IPS-18c (cell line): Measurements from ENCODE around the gene MACROD1.

Source experiments
- H3K4me3 ChIP-seq: 2 replicates; pipeline ENCODE4 v1.7.0; 2013; ENCODE audit warnings: low read depth, mild to moderate bottlenecking, low read length, moderate library complexity; ENCODE audit not compliant: insufficient read depth
- H3K9me3 ChIP-seq: one replicate; pipeline ENCODE4 v1.6.1; 2013; ENCODE audit warnings: mild to moderate bottlenecking, low read length, moderate library complexity; ENCODE audit not compliant: control insufficient read depth, insufficient read depth

MACROD1 gene

DNA sequence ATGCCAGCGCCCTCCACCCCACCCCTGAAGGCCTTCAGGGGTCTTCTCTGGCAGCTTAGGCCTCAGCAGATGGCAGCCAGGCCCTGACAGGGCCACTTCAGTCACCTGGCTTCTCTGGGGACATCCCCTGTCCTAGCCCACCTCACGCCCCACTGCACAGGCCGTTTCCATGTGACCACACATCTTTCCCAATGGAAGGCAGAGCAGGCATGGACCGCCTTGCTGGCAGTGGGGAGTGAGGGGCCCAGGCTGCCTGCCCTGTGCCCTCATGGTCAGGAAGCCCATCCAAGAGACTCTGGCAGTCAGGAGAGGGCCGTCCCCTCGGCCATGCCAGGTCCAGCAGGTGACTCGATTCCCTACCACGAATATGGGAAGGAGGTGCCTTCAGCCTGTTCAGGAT, 25.8 kb downstream of the MACROD1 start:
- Histone ChIP-seq H3K9me3 (no peaks in the 10 kb centered on the region), H3K4me3 (no peak overlapping the region)

- no peaks in the 10 kb centered on the region for H3K9me3 ChIP-seq
- H3K4me3 ChIP-seq, result no peak overlapping the region
Measured at GRCh38 chr11:64139049-64139448, 26.9 kb downstream of the MACROD1 start.

GRCh38 chr11:64138398-64138797, 27.5 kb downstream of the MACROD1 start:
- H3K4me3 ChIP-seq, result no peak overlapping the region
- no peaks in the 10 kb centered on the region for H3K9me3 ChIP-seq

GRCh38 chr11:64136765-64137441, 29.0 kb downstream of the MACROD1 start:
- H3K4me3 ChIP-seq, result no peak overlapping the region
- H3K9me3 ChIP-seq, result no peaks in the 10 kb centered on the region

DNA sequence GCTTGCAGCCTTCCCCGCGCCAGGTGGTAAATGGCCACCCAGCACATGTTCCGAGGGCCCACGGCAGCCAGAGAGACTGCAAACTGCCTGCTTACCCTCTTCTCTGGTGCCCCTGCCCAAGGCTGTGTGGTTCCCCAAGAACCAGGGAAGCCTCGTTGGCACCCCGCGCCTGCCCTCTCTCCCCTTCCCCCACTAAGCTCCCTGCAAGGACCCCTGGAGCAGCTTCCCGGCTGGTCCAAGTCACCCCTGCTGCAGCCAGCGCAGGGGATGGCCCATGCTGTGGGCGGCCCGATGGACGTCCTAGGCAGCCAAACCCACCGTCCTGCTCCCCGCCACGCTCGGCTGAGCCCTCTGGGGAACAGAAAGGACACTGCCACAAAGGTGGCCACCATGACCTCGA, 30.2 kb downstream of the MACROD1 start:
- no peak overlapping the region for H3K4me3 ChIP-seq
- H3K9me3 ChIP-seq, result no peaks in the 10 kb centered on the region

GRCh38 chr11:64134963-64135362, 30.9 kb downstream of the MACROD1 start:
- Histone ChIP-seq H3K9me3 (no peaks in the 10 kb centered on the region), H3K4me3 (no peak overlapping the region)

DNA sequence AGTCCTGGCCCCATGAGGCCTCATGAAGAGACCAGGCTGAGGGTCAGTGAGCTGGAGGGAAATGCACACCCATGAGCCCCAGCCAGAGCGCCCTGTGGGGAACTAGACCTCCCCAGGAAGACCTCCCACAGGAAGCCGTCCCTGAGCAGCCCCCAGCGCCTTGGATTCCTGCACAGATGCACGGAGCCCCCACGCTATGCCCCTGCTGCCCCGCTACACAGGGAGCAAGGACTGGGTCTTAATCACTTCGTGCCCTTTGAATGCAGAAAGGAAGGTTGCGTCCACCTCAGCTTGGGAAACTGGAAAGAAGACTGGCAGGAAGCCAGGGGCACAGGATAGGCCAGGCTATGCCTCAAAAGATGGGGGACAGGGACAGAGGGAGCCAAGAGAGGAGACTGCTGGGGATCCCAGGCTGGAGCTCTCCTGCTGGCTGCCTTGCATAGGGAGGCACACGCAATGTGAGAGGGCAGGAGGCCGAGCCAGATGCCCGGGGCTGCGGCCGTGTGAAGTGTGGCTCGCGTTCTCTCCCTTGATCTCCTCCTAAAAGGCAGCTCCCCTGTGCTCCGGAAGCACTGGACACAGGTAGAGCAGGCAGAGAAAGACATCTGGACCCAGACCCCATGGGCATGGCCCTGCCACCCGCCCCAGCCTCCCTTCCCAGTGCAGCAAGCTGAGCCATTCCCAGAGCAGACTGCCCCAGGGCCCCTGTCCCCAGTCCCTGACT, 32.8 kb downstream of the MACROD1 start:
- Histone ChIP-seq H3K9me3 (no peaks in the 10 kb centered on the region), H3K4me3 (no peak overlapping the region)

- Histone ChIP-seq H3K9me3 (no peaks in the 10 kb centered on the region), H3K4me3 (no peak overlapping the region)
Measured at GRCh38 chr11:64132191-64132771, 33.6 kb downstream of the MACROD1 start.

DNA sequence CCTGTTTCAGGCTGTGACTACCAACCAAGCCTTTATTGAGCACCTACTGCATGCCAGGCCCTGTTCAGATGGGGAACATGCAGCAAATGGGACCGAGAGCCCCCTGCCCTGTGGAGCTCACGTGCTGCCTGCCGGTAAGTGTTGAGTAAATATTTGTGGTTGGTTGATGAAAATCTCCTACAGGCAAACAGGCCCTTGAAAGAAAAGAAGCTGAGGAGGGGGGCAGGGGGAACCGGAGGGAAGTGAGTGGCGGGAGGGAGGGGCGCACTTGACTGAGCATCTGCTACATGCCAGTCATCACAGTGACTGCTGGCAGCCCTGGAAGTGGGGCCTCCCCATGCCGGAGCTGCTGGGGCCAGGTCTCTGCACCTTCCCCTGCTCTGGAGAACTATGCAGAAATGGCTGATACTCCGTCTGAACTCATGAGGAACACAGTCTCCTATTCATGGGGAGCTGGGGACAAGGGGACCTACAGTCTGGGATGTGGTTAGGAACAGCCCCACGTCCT, 34.2 kb downstream of the MACROD1 start:
- no peaks in the 10 kb centered on the region for H3K9me3 ChIP-seq
- H3K4me3 ChIP-seq, result no peak overlapping the region

DNA sequence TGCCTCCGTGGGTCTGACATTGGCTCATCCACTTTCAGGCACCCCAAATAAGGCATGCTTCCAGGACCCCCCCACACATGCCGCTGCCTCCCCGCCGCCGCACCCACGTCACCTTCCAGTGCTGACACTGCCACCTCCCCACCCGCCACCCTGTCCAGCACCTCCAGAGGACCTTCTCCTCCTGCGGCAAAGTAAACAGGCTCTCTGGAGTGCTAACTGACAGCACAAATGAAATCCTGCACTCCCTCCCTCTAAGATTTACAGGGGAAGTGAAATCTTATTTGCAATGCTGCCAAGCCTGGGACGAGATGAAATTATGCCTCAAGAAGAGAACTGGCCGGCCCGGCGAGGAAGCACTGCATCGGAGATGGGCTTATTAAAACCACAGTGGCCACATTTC, 35.3 kb downstream of the MACROD1 start:
- Histone ChIP-seq H3K4me3 (no peak overlapping the region), H3K9me3 (no peaks in the 10 kb centered on the region)

DNA sequence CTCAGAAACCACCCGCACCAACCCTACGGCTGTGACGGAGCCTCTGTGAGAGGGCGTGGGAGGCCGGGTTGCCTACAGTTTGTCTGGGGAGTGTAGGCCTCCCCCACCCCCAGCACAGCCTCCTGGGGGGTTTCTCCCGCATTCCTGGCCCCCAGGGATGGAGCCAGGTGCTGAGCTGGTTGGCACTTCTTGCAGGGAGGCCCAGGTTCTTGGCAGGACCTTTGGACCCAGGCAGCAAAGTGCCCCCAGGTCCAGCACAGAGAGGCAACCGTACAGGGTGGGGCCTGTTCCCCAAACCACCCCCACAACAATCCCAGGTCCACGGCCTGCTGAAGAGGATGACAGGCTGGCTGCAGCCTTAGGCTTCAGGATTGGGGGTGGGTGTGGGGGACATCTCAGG, 36.5 kb downstream of the MACROD1 start:
- no peaks in the 10 kb centered on the region for H3K9me3 ChIP-seq
- H3K4me3 ChIP-seq, result no peak overlapping the region

DNA sequence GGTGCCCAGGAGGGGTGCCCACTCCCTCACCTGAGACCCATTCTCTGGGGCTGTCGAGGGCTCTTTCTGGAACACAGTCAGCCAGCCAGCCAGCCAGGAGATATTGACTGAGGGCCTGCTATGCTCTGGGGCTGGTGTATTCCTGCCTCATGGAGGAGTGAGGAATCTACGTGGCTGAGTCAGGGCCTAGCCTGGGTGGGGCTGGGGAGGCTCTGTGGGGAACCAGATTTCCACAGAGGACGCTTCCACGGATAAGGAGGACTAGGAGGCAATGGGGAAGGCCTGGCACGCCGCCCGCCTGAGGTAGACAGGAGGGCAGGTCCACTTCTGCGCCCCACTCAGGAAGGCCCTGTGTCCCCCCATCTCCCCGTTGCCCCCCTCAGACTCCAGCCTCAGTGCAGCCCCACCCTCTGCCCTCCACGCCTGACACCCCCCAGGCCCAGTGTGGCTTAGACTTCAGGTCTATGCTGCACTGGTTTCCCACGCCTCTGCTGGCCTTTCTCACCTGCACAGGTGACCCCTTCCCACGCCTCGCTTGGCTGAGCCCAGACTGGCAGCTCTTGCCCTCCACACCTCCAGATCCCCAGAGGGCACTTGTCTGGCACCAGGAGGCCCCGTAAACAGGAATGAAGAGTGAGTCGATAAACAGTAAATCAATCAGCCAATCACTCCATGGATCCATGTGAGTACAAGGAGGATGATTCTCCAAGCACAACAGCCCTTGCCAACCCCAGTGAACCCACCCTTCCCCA, 37.5 kb downstream of the MACROD1 start:
- Histone ChIP-seq H3K4me3 (no peak overlapping the region; the same call in 1 of the 2 replicates), H3K9me3 (no peaks in the 10 kb centered on the region)

- H3K9me3 ChIP-seq, result no peaks in the 10 kb centered on the region
Measured at GRCh38 chr11:64127267-64128072, 38.4 kb downstream of the MACROD1 start.

DNA sequence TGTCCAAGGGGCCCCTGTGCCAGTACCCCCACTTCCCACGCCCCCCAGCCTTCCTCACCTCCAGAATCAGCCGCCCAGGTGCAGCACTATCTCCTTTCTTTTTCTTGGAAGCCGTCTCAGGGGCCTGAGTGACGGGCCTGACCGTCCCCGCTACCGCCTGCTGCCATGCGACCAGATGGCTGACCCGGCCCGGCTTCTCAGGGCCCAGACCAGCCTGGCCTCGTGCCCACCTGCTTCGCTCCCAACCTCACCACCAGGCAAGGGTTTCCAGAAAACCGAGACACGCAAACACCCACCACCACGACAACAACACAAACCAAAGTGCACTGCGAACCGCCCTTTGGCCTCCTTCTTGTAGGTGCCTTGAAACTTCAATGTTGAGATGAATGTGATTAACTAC, 39.1 kb downstream of the MACROD1 start:
- Histone ChIP-seq H3K9me3 (no peaks in the 10 kb centered on the region), H3K4me3 (no peak overlapping the region)

More at GRCh38 chr11:64127267-64128072, 38.4 kb downstream of the MACROD1 start:
- H3K4me3 ChIP-seq, result no peak overlapping the region

GRCh38 chr11:64126371-64126770, 39.5 kb downstream of the MACROD1 start:
- no peaks in the 10 kb centered on the region for H3K9me3 ChIP-seq
- no peak overlapping the region for H3K4me3 ChIP-seq

DNA sequence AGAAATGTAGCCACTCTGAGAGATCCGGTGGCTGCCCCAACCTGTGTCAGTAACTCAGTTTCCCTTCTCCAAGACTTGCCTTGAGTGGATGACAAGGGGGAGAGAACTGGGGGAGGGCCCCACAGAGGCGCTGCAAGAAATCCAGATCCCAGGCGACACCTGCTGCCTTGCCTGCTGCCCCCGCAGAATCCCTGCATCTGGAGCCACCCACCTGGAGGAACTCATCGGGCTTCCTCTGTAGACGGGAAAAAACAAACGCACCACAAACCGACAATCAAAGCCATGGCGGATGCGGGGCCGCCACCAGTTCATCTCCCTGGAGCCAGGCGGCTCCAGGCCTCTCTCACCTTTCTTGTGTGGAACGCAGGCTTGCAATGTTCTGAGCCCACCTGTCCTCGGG, 40.2 kb downstream of the MACROD1 start:
- no peaks in the 10 kb centered on the region for H3K9me3 ChIP-seq
- H3K4me3 ChIP-seq, result no peak overlapping the region

- no peak overlapping the region for H3K4me3 ChIP-seq
- no peaks in the 10 kb centered on the region for H3K9me3 ChIP-seq
Measured at GRCh38 chr11:64124147-64124546, 41.8 kb downstream of the MACROD1 start.
